ENCODE data around the gene DLGAP1. TPM values are rescaled to one million over a fixed set of nuclear protein-coding genes. Genes with fewer than 3 reads are reported as not detected.

Gene DLGAP1
- total RNA-seq, 4 donors from 2014 or later: 0.13 to 6.2 (median 0.53) TPM

DNA sequence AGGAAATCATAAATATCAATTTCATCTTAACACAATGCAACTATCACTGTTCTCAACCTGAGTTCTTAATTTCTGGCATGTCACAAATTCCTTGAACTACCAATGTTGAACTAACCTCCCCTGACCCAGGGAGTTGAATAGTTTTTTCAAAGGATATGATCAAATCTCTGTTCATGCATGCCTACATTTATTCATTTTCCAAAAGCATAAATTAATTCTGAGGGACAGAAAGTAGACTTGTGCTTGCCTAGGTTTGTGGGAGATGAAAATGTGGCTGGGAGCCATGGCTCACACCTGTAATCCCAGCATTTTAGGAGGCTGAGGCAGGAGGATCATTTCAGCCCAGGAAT is 829.4 kb downstream of the DLGAP1 start:
- no peaks in the 10 kb centered on the region for H3K36me3 ChIP-seq
- H3K4me3 ChIP-seq: no peak overlapping the region
- DNase-seq: no peak
- in situ Hi-C loops (cut with MboI; ENCODE audit: low sequenced_read_pairs in 4 of 4): no loop called here
- ATAC-seq: no peak
- H3K27ac ChIP-seq: no peak overlapping the region
- H3K27me3 ChIP-seq: no peaks in the 10 kb centered on the region
- TF ChIP-seq, protein P1, sequence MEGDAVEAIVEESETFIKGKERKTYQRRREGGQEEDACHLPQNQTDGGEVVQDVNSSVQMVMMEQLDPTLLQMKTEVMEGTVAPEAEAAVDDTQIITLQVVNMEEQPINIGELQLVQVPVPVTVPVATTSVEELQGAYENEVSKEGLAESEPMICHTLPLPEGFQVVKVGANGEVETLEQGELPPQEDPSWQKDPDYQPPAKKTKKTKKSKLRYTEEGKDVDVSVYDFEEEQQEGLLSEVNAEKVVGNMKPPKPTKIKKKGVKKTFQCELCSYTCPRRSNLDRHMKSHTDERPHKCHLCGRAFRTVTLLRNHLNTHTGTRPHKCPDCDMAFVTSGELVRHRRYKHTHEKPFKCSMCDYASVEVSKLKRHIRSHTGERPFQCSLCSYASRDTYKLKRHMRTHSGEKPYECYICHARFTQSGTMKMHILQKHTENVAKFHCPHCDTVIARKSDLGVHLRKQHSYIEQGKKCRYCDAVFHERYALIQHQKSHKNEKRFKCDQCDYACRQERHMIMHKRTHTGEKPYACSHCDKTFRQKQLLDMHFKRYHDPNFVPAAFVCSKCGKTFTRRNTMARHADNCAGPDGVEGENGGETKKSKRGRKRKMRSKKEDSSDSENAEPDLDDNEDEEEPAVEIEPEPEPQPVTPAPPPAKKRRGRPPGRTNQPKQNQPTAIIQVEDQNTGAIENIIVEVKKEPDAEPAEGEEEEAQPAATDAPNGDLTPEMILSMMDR (IDR thresholded peaks at IDR 0.05 in 4 of 5, conservative IDR thresholded peaks at IDR 0.05 in 1 of 5): no peak
- no peak for TF ChIP-seq POLR2A (IDR thresholded peaks at IDR 0.05)
- peaks cover 14 to 15% of the 10 kb centered on the region in 2 donors for H3K4me1 ChIP-seq
- intact Hi-C loops (cut with DNase I; ENCODE audit: low total_unique reads): no loop called here
- no peaks in the 10 kb centered on the region for H3K9me3 ChIP-seq

- TF ChIP-seq, protein P1 (IDR thresholded peaks at IDR 0.05 in 4 of 5, conservative IDR thresholded peaks at IDR 0.05 in 1 of 5): no peak
- no peak for TF ChIP-seq POLR2A (IDR thresholded peaks at IDR 0.05)
- in situ Hi-C loops (cut with MboI; ENCODE audit: low sequenced_read_pairs in 4 of 4) (no loop called here), intact Hi-C loops (cut with DNase I; ENCODE audit: low total_unique reads) (no loop called here)
- H3K36me3 ChIP-seq: no peaks in the 10 kb centered on the region
- DNase-seq (no peak), ATAC-seq (peak in 1 of 2 donors; percentile 26)
- peaks cover 14 to 15% of the 10 kb centered on the region in 2 donors for H3K4me1 ChIP-seq
- peak overlapping the region; percentile 71 to 79 (median 74) for H3K27ac ChIP-seq
- no peaks in the 10 kb centered on the region for H3K27me3 ChIP-seq
- no peak overlapping the region for H3K4me3 ChIP-seq
- H3K9me3 ChIP-seq: no peaks in the 10 kb centered on the region
Observed at GRCh38 chr18:3624935-3625741, 830.0 kb downstream of the DLGAP1 start.

GRCh38 chr18:3624546-3624934 is 830.6 kb downstream of the DLGAP1 start:
- peak overlapping the region; percentile 17 to 52 (median 22) for H3K4me3 ChIP-seq
- intact Hi-C loops (cut with DNase I; ENCODE audit: low total_unique reads): no loop called here

GRCh38 chr18:3623769-3624545 is 831.1 kb downstream of the DLGAP1 start:
- Histone ChIP-seq H3K27ac (peak overlapping the region; percentile 71 to 79 (median 74)), H3K4me1 (peaks cover 14 to 15% of the 10 kb centered on the region in 2 donors), H3K27me3 (no peaks in the 10 kb centered on the region), H3K4me3 (peak overlapping the region; percentile 17 to 52 (median 22)), H3K36me3 (no peaks in the 10 kb centered on the region), H3K9me3 (no peaks in the 10 kb centered on the region)
- in situ Hi-C loops (cut with MboI; ENCODE audit: low sequenced_read_pairs in 4 of 4): no loop called here
- peak; percentile 75 to 80 for ATAC-seq
- TF ChIP-seq, protein P1 (IDR thresholded peaks at IDR 0.05 in 4 of 5, conservative IDR thresholded peaks at IDR 0.05 in 1 of 5): no peak
- peak; percentile 64 for TF ChIP-seq POLR2A (IDR thresholded peaks at IDR 0.05)
- DNase-seq: peak; percentile 61 to 81
- intact Hi-C loops (cut with DNase I; ENCODE audit: low total_unique reads): loop anchor here (1.0 to 2.0 kb wide), 2 partner anchors 18 to 29 kb away; no protein-coding TSS in a partner anchor

More at GRCh38 chr18:3624546-3624934, 830.6 kb downstream of the DLGAP1 start:
- in situ Hi-C loops (cut with MboI; ENCODE audit: low sequenced_read_pairs in 4 of 4): no loop called here
- H3K36me3 ChIP-seq: no peaks in the 10 kb centered on the region
- no peaks in the 10 kb centered on the region for H3K9me3 ChIP-seq
- DNase-seq: no peak
- TF ChIP-seq POLR2A (IDR thresholded peaks at IDR 0.05): no peak
- TF ChIP-seq, protein P1 (IDR thresholded peaks at IDR 0.05 in 4 of 5, conservative IDR thresholded peaks at IDR 0.05 in 1 of 5): no peak
- H3K27me3 ChIP-seq: no peaks in the 10 kb centered on the region
- no peak for ATAC-seq
- H3K27ac ChIP-seq: peak overlapping the region; percentile 71 to 79 (median 74)
- H3K4me1 ChIP-seq: peaks cover 14 to 15% of the 10 kb centered on the region in 2 donors
